ENCODE data around the gene HK1.

HK1 gene

GRCh38 chr10:69392481-69393000 is 114.2 kb downstream of the HK1 start:
- H3K9me3 ChIP-seq (ENCODE audit: control insufficient read depth in 2 of 2, low read length in 2 of 2): no peaks in the 10 kb centered on the region
- no peaks in the 10 kb centered on the region for H3K27me3 ChIP-seq (ENCODE audit: control insufficient read depth in 2 of 2, insufficient read depth in 2 of 2, low read length in 2 of 2)
- H3K36me3 ChIP-seq (ENCODE audit: control insufficient read depth in 2 of 2, insufficient read depth in 2 of 2, low read length in 2 of 2): peaks cover 33 to 41% of the 10 kb centered on the region in 2 donors
- no peak overlapping the region for H3K27ac ChIP-seq (ENCODE audit: low read depth in 2 of 2, low read length in 2 of 2)
- no peak overlapping the region for H3K4me3 ChIP-seq (ENCODE audit: low read length in 2 of 2)
- no peak overlapping the region for H3K9ac ChIP-seq (ENCODE audit: low read depth in 1 of 2, low read length in 2 of 2)
- H3K4me1 ChIP-seq (ENCODE audit: control insufficient read depth in 2 of 2, insufficient read depth in 2 of 2, low read length in 2 of 2): no peaks in the 10 kb centered on the region

- Histone ChIP-seq H3K4me1 (ENCODE audit: control insufficient read depth in 2 of 2, insufficient read depth in 2 of 2, low read length in 2 of 2) (no peaks in the 10 kb centered on the region), H3K9ac (ENCODE audit: low read depth in 1 of 2, low read length in 2 of 2) (no peak overlapping the region), H3K4me3 (ENCODE audit: low read length in 2 of 2) (no peak overlapping the region), H3K36me3 (ENCODE audit: control insufficient read depth in 2 of 2, insufficient read depth in 2 of 2, low read length in 2 of 2) (peaks cover 32 to 39% of the 10 kb centered on the region in 2 donors), H3K27me3 (ENCODE audit: control insufficient read depth in 2 of 2, insufficient read depth in 2 of 2, low read length in 2 of 2) (no peaks in the 10 kb centered on the region), H3K27ac (ENCODE audit: low read depth in 2 of 2, low read length in 2 of 2) (no peak overlapping the region), H3K9me3 (ENCODE audit: control insufficient read depth in 2 of 2, low read length in 2 of 2) (no peaks in the 10 kb centered on the region)
These were observed 115.7 kb downstream of the HK1 start for GRCh38 chr10:69394020-69394419.

- peaks cover 39 to 41% of the 10 kb centered on the region in 2 donors for H3K36me3 ChIP-seq (ENCODE audit: control insufficient read depth in 2 of 2, insufficient read depth in 2 of 2, low read length in 2 of 2)
- no peaks in the 10 kb centered on the region for H3K4me1 ChIP-seq (ENCODE audit: control insufficient read depth in 2 of 2, insufficient read depth in 2 of 2, low read length in 2 of 2)
- H3K9ac ChIP-seq (ENCODE audit: low read depth in 1 of 2, low read length in 2 of 2): no peak overlapping the region
- H3K9me3 ChIP-seq (ENCODE audit: control insufficient read depth in 2 of 2, low read length in 2 of 2): no peaks in the 10 kb centered on the region
- no peak overlapping the region for H3K4me3 ChIP-seq (ENCODE audit: low read length in 2 of 2)
- H3K27ac ChIP-seq (ENCODE audit: low read depth in 2 of 2, low read length in 2 of 2): no peak overlapping the region
- no peaks in the 10 kb centered on the region for H3K27me3 ChIP-seq (ENCODE audit: control insufficient read depth in 2 of 2, insufficient read depth in 2 of 2, low read length in 2 of 2)
These were observed 119.7 kb downstream of the HK1 start for GRCh38 chr10:69397972-69398371.

- H3K4me1 ChIP-seq (ENCODE audit: control insufficient read depth in 2 of 2, insufficient read depth in 2 of 2, low read length in 2 of 2): no peaks in the 10 kb centered on the region
- no peak overlapping the region for H3K27ac ChIP-seq (ENCODE audit: low read depth in 2 of 2, low read length in 2 of 2)
- no peak overlapping the region for H3K9ac ChIP-seq (ENCODE audit: low read depth in 1 of 2, low read length in 2 of 2)
- peaks cover 41 to 42% of the 10 kb centered on the region in 2 donors for H3K36me3 ChIP-seq (ENCODE audit: control insufficient read depth in 2 of 2, insufficient read depth in 2 of 2, low read length in 2 of 2)
- no peaks in the 10 kb centered on the region for H3K27me3 ChIP-seq (ENCODE audit: control insufficient read depth in 2 of 2, insufficient read depth in 2 of 2, low read length in 2 of 2)
- no peak overlapping the region for H3K4me3 ChIP-seq (ENCODE audit: low read length in 2 of 2)
- H3K9me3 ChIP-seq (ENCODE audit: control insufficient read depth in 2 of 2, low read length in 2 of 2): no peaks in the 10 kb centered on the region
These were observed 120.2 kb downstream of the HK1 start for GRCh38 chr10:69398466-69398865.

GRCh38 chr10:69400936-69401335 is 122.6 kb downstream of the HK1 start:
- Histone ChIP-seq H3K4me1 (ENCODE audit: control insufficient read depth in 2 of 2, insufficient read depth in 2 of 2, low read length in 2 of 2) (no peaks in the 10 kb centered on the region), H3K36me3 (ENCODE audit: control insufficient read depth in 2 of 2, insufficient read depth in 2 of 2, low read length in 2 of 2) (peaks cover 29 to 34% of the 10 kb centered on the region in 2 donors), H3K9me3 (ENCODE audit: control insufficient read depth in 2 of 2, low read length in 2 of 2) (no peaks in the 10 kb centered on the region), H3K27me3 (ENCODE audit: control insufficient read depth in 2 of 2, insufficient read depth in 2 of 2, low read length in 2 of 2) (no peaks in the 10 kb centered on the region), H3K4me3 (ENCODE audit: low read length in 2 of 2) (no peak overlapping the region), H3K9ac (ENCODE audit: low read depth in 1 of 2, low read length in 2 of 2) (no peak overlapping the region), H3K27ac (ENCODE audit: low read depth in 2 of 2, low read length in 2 of 2) (no peak overlapping the region)

GRCh38 chr10:69401416-69401815 is 123.1 kb downstream of the HK1 start:
- Histone ChIP-seq H3K27ac (ENCODE audit: low read depth in 2 of 2, low read length in 2 of 2) (no peak overlapping the region), H3K4me1 (ENCODE audit: control insufficient read depth in 2 of 2, insufficient read depth in 2 of 2, low read length in 2 of 2) (peaks cover 0 to 3% of the 10 kb centered on the region in 2 donors), H3K27me3 (ENCODE audit: control insufficient read depth in 2 of 2, insufficient read depth in 2 of 2, low read length in 2 of 2) (no peaks in the 10 kb centered on the region), H3K4me3 (ENCODE audit: low read length in 2 of 2) (no peak overlapping the region), H3K36me3 (ENCODE audit: control insufficient read depth in 2 of 2, insufficient read depth in 2 of 2, low read length in 2 of 2) (peaks cover 29 to 34% of the 10 kb centered on the region in 2 donors), H3K9ac (ENCODE audit: low read depth in 1 of 2, low read length in 2 of 2) (no peak overlapping the region), H3K9me3 (ENCODE audit: control insufficient read depth in 2 of 2, low read length in 2 of 2) (no peaks in the 10 kb centered on the region)

DNA sequence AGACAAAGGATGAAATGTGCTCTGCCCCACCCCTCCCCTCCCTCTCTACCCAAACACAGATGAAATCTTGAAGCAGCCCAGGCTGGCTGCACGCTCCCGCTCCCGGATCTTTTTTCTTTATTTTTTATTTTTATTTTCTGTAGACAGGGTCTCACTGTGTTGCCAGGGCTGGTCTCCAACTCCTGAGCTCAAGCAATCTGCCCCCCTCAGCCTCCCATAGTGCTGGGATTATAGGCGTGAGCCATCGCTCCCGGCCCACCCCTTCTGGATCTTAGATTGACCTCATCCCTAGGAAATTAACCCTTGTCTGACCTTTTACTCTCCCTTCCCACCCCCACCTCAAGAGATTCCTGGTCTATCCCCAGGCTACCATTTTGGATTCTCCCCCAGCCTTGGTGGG is 124.1 kb downstream of the HK1 start:
- H3K4me1 ChIP-seq (ENCODE audit: control insufficient read depth in 2 of 2, insufficient read depth in 2 of 2, low read length in 2 of 2): peaks cover 0 to 3% of the 10 kb centered on the region in 2 donors
- H3K9ac ChIP-seq (ENCODE audit: low read depth in 1 of 2, low read length in 2 of 2): no peak overlapping the region
- H3K27ac ChIP-seq (ENCODE audit: low read depth in 2 of 2, low read length in 2 of 2): no peak overlapping the region
- peaks cover 29% of the 10 kb centered on the region in 2 donors for H3K36me3 ChIP-seq (ENCODE audit: control insufficient read depth in 2 of 2, insufficient read depth in 2 of 2, low read length in 2 of 2)
- no peaks in the 10 kb centered on the region for H3K9me3 ChIP-seq (ENCODE audit: control insufficient read depth in 2 of 2, low read length in 2 of 2)
- H3K27me3 ChIP-seq (ENCODE audit: control insufficient read depth in 2 of 2, insufficient read depth in 2 of 2, low read length in 2 of 2): no peaks in the 10 kb centered on the region
- no peak overlapping the region for H3K4me3 ChIP-seq (ENCODE audit: low read length in 2 of 2)

- Histone ChIP-seq H3K9ac (ENCODE audit: low read depth in 1 of 2, low read length in 2 of 2) (no peak overlapping the region), H3K9me3 (ENCODE audit: control insufficient read depth in 2 of 2, low read length in 2 of 2) (no peaks in the 10 kb centered on the region), H3K4me3 (ENCODE audit: low read length in 2 of 2) (no peak overlapping the region), H3K27me3 (ENCODE audit: control insufficient read depth in 2 of 2, insufficient read depth in 2 of 2, low read length in 2 of 2) (no peaks in the 10 kb centered on the region), H3K36me3 (ENCODE audit: control insufficient read depth in 2 of 2, insufficient read depth in 2 of 2, low read length in 2 of 2) (peaks cover 26 to 29% of the 10 kb centered on the region in 2 donors), H3K27ac (ENCODE audit: low read depth in 2 of 2, low read length in 2 of 2) (no peak overlapping the region), H3K4me1 (ENCODE audit: control insufficient read depth in 2 of 2, insufficient read depth in 2 of 2, low read length in 2 of 2) (peaks cover 1 to 3% of the 10 kb centered on the region in 2 donors)
These were observed 124.8 kb downstream of the HK1 start for GRCh38 chr10:69403066-69403465.

DNA sequence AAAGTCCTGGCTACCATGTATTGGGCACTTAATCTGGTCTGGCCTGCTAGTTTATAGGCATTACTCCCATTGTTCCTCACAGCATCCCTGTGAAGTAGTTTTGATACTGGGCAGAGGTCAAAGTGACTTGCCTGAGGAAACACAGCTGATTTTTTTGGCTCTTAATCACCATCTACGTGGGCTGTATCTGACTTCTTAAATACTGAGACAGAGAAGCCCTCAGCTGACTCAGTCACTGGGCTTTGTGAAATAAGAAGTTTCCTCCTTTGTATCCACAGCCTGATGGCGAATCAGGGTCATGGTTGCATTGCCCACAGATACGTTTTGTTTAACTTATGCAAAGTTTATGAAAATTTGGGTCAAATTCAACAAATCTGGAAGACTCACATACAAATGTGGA is 125.2 kb downstream of the HK1 start:
- no peaks in the 10 kb centered on the region for H3K27me3 ChIP-seq (ENCODE audit: control insufficient read depth in 2 of 2, insufficient read depth in 2 of 2, low read length in 2 of 2)
- peaks cover 22 to 25% of the 10 kb centered on the region in 2 donors for H3K36me3 ChIP-seq (ENCODE audit: control insufficient read depth in 2 of 2, insufficient read depth in 2 of 2, low read length in 2 of 2)
- no peak overlapping the region for H3K27ac ChIP-seq (ENCODE audit: low read depth in 2 of 2, low read length in 2 of 2)
- no peak overlapping the region for H3K4me3 ChIP-seq (ENCODE audit: low read length in 2 of 2)
- no peak overlapping the region for H3K9ac ChIP-seq (ENCODE audit: low read depth in 1 of 2, low read length in 2 of 2)
- no peaks in the 10 kb centered on the region for H3K9me3 ChIP-seq (ENCODE audit: control insufficient read depth in 2 of 2, low read length in 2 of 2)
- H3K4me1 ChIP-seq (ENCODE audit: control insufficient read depth in 2 of 2, insufficient read depth in 2 of 2, low read length in 2 of 2): peaks cover 3% of the 10 kb centered on the region in 2 donors

DNA sequence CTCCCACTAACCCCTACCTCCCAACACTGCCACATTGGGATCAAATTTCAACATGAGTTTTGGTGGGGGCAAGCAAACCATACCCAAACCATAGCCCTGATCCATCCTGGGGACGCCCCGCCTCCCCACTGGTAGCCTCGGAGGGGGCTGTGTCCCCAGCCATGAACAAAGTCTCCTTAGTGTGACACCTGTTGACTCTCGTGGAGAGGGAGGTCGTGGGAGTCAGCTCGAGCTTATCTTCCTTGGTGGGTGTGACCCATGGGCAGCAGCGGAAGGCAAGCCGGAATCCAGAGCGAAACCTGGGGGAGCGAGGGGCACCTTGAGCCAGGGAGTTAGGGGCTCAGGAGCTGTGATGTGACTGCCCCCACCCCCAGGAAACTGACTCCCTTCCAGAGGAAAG is 126.5 kb downstream of the HK1 start:
- Histone ChIP-seq H3K4me1 (ENCODE audit: control insufficient read depth in 2 of 2, insufficient read depth in 2 of 2, low read length in 2 of 2) (peaks cover 7 to 9% of the 10 kb centered on the region in 2 donors), H3K27me3 (ENCODE audit: control insufficient read depth in 2 of 2, insufficient read depth in 2 of 2, low read length in 2 of 2) (no peaks in the 10 kb centered on the region), H3K9me3 (ENCODE audit: control insufficient read depth in 2 of 2, low read length in 2 of 2) (no peaks in the 10 kb centered on the region), H3K27ac (ENCODE audit: low read depth in 2 of 2, low read length in 2 of 2) (no peak overlapping the region), H3K36me3 (ENCODE audit: control insufficient read depth in 2 of 2, insufficient read depth in 2 of 2, low read length in 2 of 2) (peaks cover 12 to 16% of the 10 kb centered on the region in 2 donors), H3K4me3 (ENCODE audit: low read length in 2 of 2) (no peak overlapping the region), H3K9ac (ENCODE audit: low read depth in 1 of 2, low read length in 2 of 2) (no peak overlapping the region)

DNA sequence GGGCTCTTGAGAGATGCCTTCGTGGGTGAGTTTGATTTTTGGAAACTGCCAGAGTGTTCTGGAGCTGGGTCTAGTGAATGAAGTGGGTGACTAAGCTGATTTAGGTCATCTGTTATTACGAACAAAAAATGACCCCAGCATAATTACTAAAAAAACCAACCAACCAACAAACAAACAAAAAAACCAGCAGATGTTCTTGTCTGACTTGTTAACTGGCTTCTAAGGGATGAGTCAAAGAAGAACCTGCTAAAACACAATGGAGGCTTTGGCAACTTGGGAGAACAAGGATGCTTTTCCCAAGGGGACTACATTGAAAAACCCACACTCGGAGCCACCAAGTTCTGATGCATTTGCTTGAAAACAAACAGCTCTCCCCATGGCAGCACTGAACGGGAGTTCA is 126.9 kb downstream of the HK1 start:
- Histone ChIP-seq H3K36me3 (ENCODE audit: control insufficient read depth in 2 of 2, insufficient read depth in 2 of 2, low read length in 2 of 2) (peaks cover 10 to 14% of the 10 kb centered on the region in 2 donors), H3K27me3 (ENCODE audit: control insufficient read depth in 2 of 2, insufficient read depth in 2 of 2, low read length in 2 of 2) (no peaks in the 10 kb centered on the region), H3K27ac (ENCODE audit: low read depth in 2 of 2, low read length in 2 of 2) (no peak overlapping the region), H3K9me3 (ENCODE audit: control insufficient read depth in 2 of 2, low read length in 2 of 2) (no peaks in the 10 kb centered on the region), H3K9ac (ENCODE audit: low read depth in 1 of 2, low read length in 2 of 2) (no peak overlapping the region), H3K4me3 (ENCODE audit: low read length in 2 of 2) (no peak overlapping the region), H3K4me1 (ENCODE audit: control insufficient read depth in 2 of 2, insufficient read depth in 2 of 2, low read length in 2 of 2) (peaks cover 7 to 9% of the 10 kb centered on the region in 2 donors)
